GM19372 (cell line): ENCODE measurements around the gene CTSF.
"Not testable (repeated sequence)": the region's sequence is repeated elsewhere in the genome, so short reads cannot be mapped to it uniquely, and the experiment has no call there.

Experiments used
- ATAC-seq: cut with Tn5 transposase; IDR thresholded peaks from one replicate; pipeline ENCODE4 v1.9.1; 2021; ENCODE audit warnings: mild to moderate bottlenecking, low read depth, moderate library complexity; ENCODE audit not compliant: unreplicated experiment

CTSF gene

GRCh38 chr11:66540598-66540997 lies 27.8 kb downstream of the CTSF start:
- ATAC-seq: not testable (repeated sequence)

GRCh38 chr11:66539870-66540213 lies 28.6 kb downstream of the CTSF start:
- ATAC-seq: no peak

GRCh38 chr11:66539170-66539869 lies 29.1 kb downstream of the CTSF start:
- ATAC-seq: no peak

GRCh38 chr11:66532784-66533183 lies 35.6 kb downstream of the CTSF start:
- no peak for ATAC-seq

GRCh38 chr11:66531841-66532240 lies 36.6 kb downstream of the CTSF start:
- ATAC-seq: no peak

GRCh38 chr11:66530927-66531709 lies 37.3 kb downstream of the CTSF start:
- no peak for ATAC-seq

- ATAC-seq: no peak
Measured at GRCh38 chr11:66529655-66530054, 38.8 kb downstream of the CTSF start.

- ATAC-seq: no peak
Measured at GRCh38 chr11:66529069-66529468, 39.3 kb downstream of the CTSF start.

- ATAC-seq: no peak
Measured at GRCh38 chr11:66524304-66525040, 43.9 kb downstream of the CTSF start.

GRCh38 chr11:66523611-66524010 lies 44.8 kb downstream of the CTSF start:
- ATAC-seq: no peak
